A673 (cell line): ENCODE measurements around the gene UTF1.

ENCODE experiments used
- CTCF ChIP-seq: fragments of 300-800, 200-600 bp; sonication (generic); conservative IDR thresholded peaks from 2 replicates; pipeline ENCODE4 v1.5.1; 2017; ENCODE audit warnings: low read depth, mild to moderate bottlenecking, antibody characterized with exemption, low read length, moderate library complexity, mixed read lengths
- EZH2 ChIP-seq: fragments of 200-600 bp; sonication (generic); IDR thresholded peaks from 2 replicates; pipeline ENCODE4 v1.6.1; 2017; ENCODE audit warnings: borderline replicate concordance, low read depth, mild to moderate bottlenecking, mixed read lengths, antibody characterized with exemption, low read length; ENCODE audit not compliant: poor library complexity, severe bottlenecking

- TF ChIP-seq CTCF (no peak), EZH2 (no peak)
Observed at GRCh38 chr10:133182791-133183645, 47.0 kb upstream of the UTF1 start.
